ENCODE data around the gene DNAH2. TPM values are rescaled to one million over a fixed set of nuclear protein-coding genes. Genes with fewer than 3 reads are reported as not detected.

Gene DNAH2
- total and polyA plus RNA-seq, 2 of the 13 experiments (the other 11 are each of a cell fraction or from before 2014, with no cell fraction given) = not detected

- TF ChIP-seq, protein P1, sequence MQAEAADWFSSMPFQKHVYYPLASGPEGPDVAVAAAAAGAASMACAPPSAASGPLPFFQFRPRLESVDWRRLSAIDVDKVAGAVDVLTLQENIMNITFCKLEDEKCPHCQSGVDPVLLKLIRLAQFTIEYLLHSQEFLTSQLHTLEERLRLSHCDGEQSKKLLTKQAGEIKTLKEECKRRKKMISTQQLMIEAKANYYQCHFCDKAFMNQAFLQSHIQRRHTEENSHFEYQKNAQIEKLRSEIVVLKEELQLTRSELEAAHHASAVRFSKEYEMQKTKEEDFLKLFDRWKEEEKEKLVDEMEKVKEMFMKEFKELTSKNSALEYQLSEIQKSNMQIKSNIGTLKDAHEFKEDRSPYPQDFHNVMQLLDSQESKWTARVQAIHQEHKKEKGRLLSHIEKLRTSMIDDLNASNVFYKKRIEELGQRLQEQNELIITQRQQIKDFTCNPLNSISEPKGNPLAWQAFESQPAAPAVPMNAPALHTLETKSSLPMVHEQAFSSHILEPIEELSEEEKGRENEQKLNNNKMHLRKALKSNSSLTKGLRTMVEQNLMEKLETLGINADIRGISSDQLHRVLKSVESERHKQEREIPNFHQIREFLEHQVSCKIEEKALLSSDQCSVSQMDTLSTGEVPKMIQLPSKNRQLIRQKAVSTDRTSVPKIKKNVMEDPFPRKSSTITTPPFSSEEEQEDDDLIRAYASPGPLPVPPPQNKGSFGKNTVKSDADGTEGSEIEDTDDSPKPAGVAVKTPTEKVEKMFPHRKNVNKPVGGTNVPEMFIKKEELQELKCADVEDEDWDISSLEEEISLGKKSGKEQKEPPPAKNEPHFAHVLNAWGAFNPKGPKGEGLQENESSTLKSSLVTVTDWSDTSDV (CRISPR knock-in tag; IDR thresholded peaks at IDR 0.05) = no peak
- TF ChIP-seq JDP2 (CRISPR knock-in tag; IDR thresholded peaks at IDR 0.05; ENCODE audit: borderline replicate concordance) (no peak), SAFB2 (CRISPR knock-in tag; IDR thresholded peaks at IDR 0.05; ENCODE audit: borderline replicate concordance, low read depth) (0 out of 2 replicates have a peak, but pooled peaks have one; percentile 39), ZNF574 (CRISPR knock-in tag; IDR thresholded peaks at IDR 0.05) (peak; percentile 80), AGO2 (optimal IDR thresholded peaks at IDR 0.05; ENCODE audit: low read depth, low read length) (peak; percentile 88), PITX1 (CRISPR knock-in tag; IDR thresholded peaks at IDR 0.05) (peak; percentile 74; the same call in 1 of the 2 replicates), ZNF781 (CRISPR knock-in tag; IDR thresholded peaks at IDR 0.05; ENCODE audit: borderline replicate concordance, not compliant biosample characterization) (peak; percentile 54), FOXO1 (CRISPR knock-in tag; IDR thresholded peaks at IDR 0.05) (0 out of 2 replicates have a peak, but pooled peaks have one; percentile 15), GRHL1 (CRISPR knock-in tag; conservative IDR thresholded peaks at IDR 0.05) (no peak), ZNF710 (CRISPR knock-in tag; IDR thresholded peaks at IDR 0.05; ENCODE audit: borderline replicate concordance) (0 out of 2 replicates have a peak, but pooled peaks have one; percentile 24), AHR (CRISPR knock-in tag; IDR thresholded peaks at IDR 0.05) (no peak)
Measured at GRCh38 chr17:7856811-7857712, 139.5 kb downstream of the DNAH2 start, which contains the start of gene NAA38 (continued).
